ENCODE data around the gene LRRC61. TPM values are rescaled to one million over a fixed set of nuclear protein-coding genes. Genes with fewer than 3 reads are reported as not detected.
A peak's percentile ranks its signal among the peaks of the same experiment; 100 is the strongest.

Gene LRRC61
- total RNA-seq, 2 experiments from 2014 or later = 3.1 to 5.0 TPM

DNA sequence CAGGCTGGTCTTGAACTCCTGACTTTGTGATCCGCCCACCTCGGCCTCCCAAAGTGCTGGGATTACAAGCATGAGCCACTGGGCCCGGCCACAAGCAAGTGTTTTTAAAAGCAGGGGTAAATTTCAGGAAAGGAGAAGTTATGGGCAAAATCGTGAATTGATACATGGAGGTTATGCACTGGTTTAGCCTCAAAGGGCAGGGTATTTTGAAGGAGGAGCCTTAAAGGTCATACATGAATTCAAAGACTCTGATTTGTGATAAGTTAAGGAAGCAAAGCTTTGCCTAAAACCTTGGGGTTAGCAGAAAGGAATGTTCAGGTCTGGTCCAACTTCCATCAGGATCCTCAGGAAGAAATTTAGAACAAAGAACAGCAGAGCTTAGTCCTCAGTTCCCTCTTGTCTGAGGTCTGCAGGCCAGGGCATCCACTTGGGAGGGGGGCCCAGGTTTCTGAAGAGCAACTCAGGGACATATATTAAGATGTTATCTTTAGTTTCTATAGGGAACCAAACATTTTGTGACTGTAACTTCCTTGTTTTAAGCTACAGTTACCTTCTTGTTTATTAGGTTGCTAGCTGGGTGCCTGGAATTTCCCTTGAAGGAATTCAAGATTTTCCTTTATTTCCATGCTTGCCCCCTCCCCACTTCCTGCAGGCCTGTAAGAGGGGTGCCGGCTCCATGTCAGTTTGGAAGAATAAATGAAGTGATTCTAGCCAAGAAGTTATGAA is 42.7 kb downstream of the LRRC61 start:
- H3K4me3 ChIP-seq (ENCODE audit: low read length) = no peak overlapping the region
- POLR2A ChIA-PET = interaction anchor here (1.7 to 7.1 kb wide), 3 partner anchors 8 to 39 kb away, joined by 5 to 76 read pairs (median 10); a partner anchor contains a TSS

DNA sequence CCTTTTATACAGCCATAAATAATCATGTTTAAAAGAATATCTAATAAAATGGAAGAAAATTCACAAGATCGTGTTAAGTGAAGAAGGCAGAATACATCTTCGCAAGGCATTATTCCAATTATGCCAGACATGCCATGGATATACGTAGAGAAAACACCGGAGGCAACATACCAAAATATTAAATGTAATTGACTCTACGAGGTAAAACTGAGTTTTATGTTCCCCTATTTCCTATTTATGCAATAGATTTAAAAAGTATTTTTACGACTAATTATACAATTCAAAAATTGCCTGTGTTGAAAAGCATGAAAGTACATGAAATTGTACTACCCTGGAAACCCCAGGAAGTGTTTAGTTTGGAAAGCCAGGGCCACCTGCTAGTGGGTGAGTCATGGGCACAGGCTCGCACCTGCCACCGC is 44.5 kb downstream of the LRRC61 start:
- peaks cover 55% of the 10 kb centered on the region for H3K4me1 Mint-ChIP-seq (ENCODE audit: low read depth)
- CTCF ChIA-PET = interaction anchor here (1.6 to 4.8 kb wide), 2 partner anchors 10 to 38 kb away, joined by 6 to 20 read pairs; a partner anchor contains a TSS
- H3K27me3 Mint-ChIP-seq = no peaks in the 10 kb centered on the region
- intact Hi-C loops (cut with DNase I, micrococcal nuclease) = loop anchor here (1.0 to 10.0 kb wide), 5 partner anchors 10 to 653 kb away; partner anchors contain the start of genes ACTR3C (in 1 of the 2) and LRRC61 (in 1 of the 2)
- TF ChIP-seq, protein P1, sequence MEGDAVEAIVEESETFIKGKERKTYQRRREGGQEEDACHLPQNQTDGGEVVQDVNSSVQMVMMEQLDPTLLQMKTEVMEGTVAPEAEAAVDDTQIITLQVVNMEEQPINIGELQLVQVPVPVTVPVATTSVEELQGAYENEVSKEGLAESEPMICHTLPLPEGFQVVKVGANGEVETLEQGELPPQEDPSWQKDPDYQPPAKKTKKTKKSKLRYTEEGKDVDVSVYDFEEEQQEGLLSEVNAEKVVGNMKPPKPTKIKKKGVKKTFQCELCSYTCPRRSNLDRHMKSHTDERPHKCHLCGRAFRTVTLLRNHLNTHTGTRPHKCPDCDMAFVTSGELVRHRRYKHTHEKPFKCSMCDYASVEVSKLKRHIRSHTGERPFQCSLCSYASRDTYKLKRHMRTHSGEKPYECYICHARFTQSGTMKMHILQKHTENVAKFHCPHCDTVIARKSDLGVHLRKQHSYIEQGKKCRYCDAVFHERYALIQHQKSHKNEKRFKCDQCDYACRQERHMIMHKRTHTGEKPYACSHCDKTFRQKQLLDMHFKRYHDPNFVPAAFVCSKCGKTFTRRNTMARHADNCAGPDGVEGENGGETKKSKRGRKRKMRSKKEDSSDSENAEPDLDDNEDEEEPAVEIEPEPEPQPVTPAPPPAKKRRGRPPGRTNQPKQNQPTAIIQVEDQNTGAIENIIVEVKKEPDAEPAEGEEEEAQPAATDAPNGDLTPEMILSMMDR (IDR thresholded peaks at IDR 0.05) = no peak
- no peaks in the 10 kb centered on the region for H3K27me3 ChIP-seq (ENCODE audit: control insufficient read depth in 1 of 2, insufficient read depth in 2 of 2, low read length in 2 of 2)
- peaks cover 43% of the 10 kb centered on the region for H3K4me1 ChIP-seq (ENCODE audit: insufficient read depth, low read length)
- DNase-seq = no peak
- no peaks in the 10 kb centered on the region for H3K9me3 ChIP-seq (ENCODE audit: control insufficient read depth in 1 of 2, insufficient read depth in 1 of 2, low read length in 2 of 2)
- no peaks in the 10 kb centered on the region for H3K9me3 Mint-ChIP-seq
- peak overlapping the region; percentile 99 for H3K4me3 Mint-ChIP-seq
- peaks cover 30% of the 10 kb centered on the region for H3K36me3 Mint-ChIP-seq (ENCODE audit: low read depth)
- ATAC-seq (ENCODE audit: poor library complexity) = peak; percentile 64
- peaks cover 16% of the 10 kb centered on the region for H3K36me3 ChIP-seq (ENCODE audit: insufficient read depth, low read length)
- POLR2A ChIA-PET = interaction anchor here (0.7 to 7.1 kb wide), 9 partner anchors 10 to 529 kb away, joined by 3 to 76 read pairs (median 4); partner anchors contain the start of gene ZNF862
- H3K4me3 ChIP-seq (ENCODE audit: low read length) = peak overlapping the region; percentile 83
- H3K27ac ChIP-seq (ENCODE audit: low read depth in 1 of 2, low read length in 2 of 2) = peak overlapping the region; percentile 40 to 80
- H3K27ac Mint-ChIP-seq = peak overlapping the region; percentile 96

More for the DNA sequence above, 42.7 kb downstream of the LRRC61 start:
- peaks cover 8% of the 10 kb centered on the region for H3K36me3 ChIP-seq (ENCODE audit: insufficient read depth, low read length)
- H3K9me3 Mint-ChIP-seq = no peaks in the 10 kb centered on the region
- H3K27me3 ChIP-seq (ENCODE audit: control insufficient read depth in 1 of 2, insufficient read depth in 2 of 2, low read length in 2 of 2) = no peaks in the 10 kb centered on the region
- ATAC-seq (ENCODE audit: poor library complexity) (no peak), DNase-seq (peak in 2 of 14 experiments; percentile 39 to 42)
- TF ChIP-seq, protein P1 (IDR thresholded peaks at IDR 0.05) = no peak
- no peaks in the 10 kb centered on the region for H3K9me3 ChIP-seq (ENCODE audit: control insufficient read depth in 1 of 2, insufficient read depth in 1 of 2, low read length in 2 of 2)
- peaks cover 23% of the 10 kb centered on the region for H3K36me3 Mint-ChIP-seq (ENCODE audit: low read depth)
- H3K27ac ChIP-seq (ENCODE audit: low read depth in 1 of 2, low read length in 2 of 2) = peak overlapping the region in 1 of 2 donors; percentile 0
- peak overlapping the region; percentile 85 for H3K4me3 Mint-ChIP-seq
- no peaks in the 10 kb centered on the region for H3K27me3 Mint-ChIP-seq
- H3K4me1 ChIP-seq (ENCODE audit: insufficient read depth, low read length) = peaks cover 39% of the 10 kb centered on the region
- intact Hi-C loops (cut with DNase I, micrococcal nuclease) = loop anchor here in 1 of 2 experiments (5.0 to 10.0 kb wide), 3 partner anchors 44 to 651 kb away; partner anchors contain the start of genes ACTR3C and LRRC61
- H3K4me1 Mint-ChIP-seq (ENCODE audit: low read depth) = peaks cover 65% of the 10 kb centered on the region
- H3K27ac Mint-ChIP-seq = peak overlapping the region; percentile 96
- CTCF ChIA-PET = interaction anchor here (0.6 to 4.8 kb wide), 3 partner anchors 9 to 40 kb away, joined by 4 to 20 read pairs (median 7); a partner anchor contains a TSS

DNA sequence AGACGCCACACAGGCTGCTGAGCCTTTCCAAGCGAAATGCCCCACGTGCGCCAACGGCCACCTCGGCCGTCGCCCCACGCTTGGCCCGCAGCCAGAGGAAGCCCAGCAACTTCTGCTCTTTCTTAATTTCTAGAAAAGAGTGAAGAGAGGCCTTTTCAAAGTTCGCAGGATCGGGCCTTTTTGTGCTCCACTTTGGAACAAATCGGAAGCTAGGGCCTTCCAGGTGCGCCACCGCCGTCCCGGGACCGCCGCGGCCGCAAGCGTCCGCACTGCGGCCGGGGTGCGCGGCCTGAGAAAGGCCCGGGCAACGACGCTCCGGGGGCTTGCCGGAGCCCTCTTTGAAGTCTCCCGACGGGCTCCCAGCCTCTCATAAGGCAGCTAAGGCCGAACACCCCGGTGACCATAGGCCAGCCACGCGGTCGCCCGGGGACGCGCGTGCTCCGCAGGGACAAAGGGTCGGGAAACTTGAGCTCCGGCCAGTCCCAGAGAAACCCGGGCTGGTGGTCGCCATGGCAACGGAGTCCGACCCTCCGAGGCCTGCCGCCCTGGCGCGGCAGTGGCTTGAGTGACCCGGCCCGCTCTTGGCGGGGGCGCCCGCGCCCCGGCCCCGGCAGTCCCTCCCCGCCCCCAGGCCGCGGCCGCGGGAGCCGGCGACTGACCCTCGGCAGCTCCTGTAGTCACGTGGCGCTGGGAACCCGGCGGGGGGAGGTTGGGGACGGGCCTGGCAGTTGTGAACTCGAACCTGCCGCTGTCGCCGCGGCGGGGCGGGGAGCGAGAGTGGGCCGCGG is 45.1 kb downstream of the LRRC61 start, which contains the start of gene REPIN1:
REPIN1 (plus strand) TSS at position 727 of the 788 bp plus-strand sequence. CDS start 890 bp downstream, outside the sequence.
- TF ChIP-seq, protein P1 (IDR thresholded peaks at IDR 0.05) = no peak
- H3K27me3 Mint-ChIP-seq = no peaks in the 10 kb centered on the region
- H3K4me3 ChIP-seq (ENCODE audit: low read length) = peak within 1 kb of the TSS; percentile 83
- POLR2A ChIA-PET = interaction anchor here (0.7 to 7.1 kb wide), 12 partner anchors 10 to 530 kb away, joined by 3 to 76 read pairs (median 4); partner anchors contain the start of genes GIMAP7, ZNF775 and ZNF862
- peak within 1 kb of the TSS; percentile 40 to 80 for H3K27ac ChIP-seq (ENCODE audit: low read depth in 1 of 2, low read length in 2 of 2)
- H3K9me3 Mint-ChIP-seq = no peaks in the 10 kb centered on the region
- H3K4me3 Mint-ChIP-seq = peak within 1 kb of the TSS; percentile 99
- intact Hi-C loops (cut with DNase I, micrococcal nuclease) = loop anchor here (1.0 to 10.0 kb wide), 5 partner anchors 11 to 653 kb away; partner anchors contain the start of genes ACTR3C (in 1 of the 2) and LRRC61 (in 1 of the 2)
- H3K27me3 ChIP-seq (ENCODE audit: control insufficient read depth in 1 of 2, insufficient read depth in 2 of 2, low read length in 2 of 2) = no peaks in the 10 kb centered on the region
- peak within 1 kb of the TSS; percentile 96 for H3K27ac Mint-ChIP-seq
- DNase-seq (peak; percentile 58 to 91 (median 73)), ATAC-seq (ENCODE audit: poor library complexity) (peak; percentile 45)
- peaks cover 47% of the 10 kb centered on the region for H3K4me1 ChIP-seq (ENCODE audit: insufficient read depth, low read length)
- H3K4me1 Mint-ChIP-seq (ENCODE audit: low read depth) = peaks cover 61% of the 10 kb centered on the region
- no peaks in the 10 kb centered on the region for H3K9me3 ChIP-seq (ENCODE audit: control insufficient read depth in 1 of 2, insufficient read depth in 1 of 2, low read length in 2 of 2)
- peaks cover 21% of the 10 kb centered on the region for H3K36me3 ChIP-seq (ENCODE audit: insufficient read depth, low read length)
- H3K36me3 Mint-ChIP-seq (ENCODE audit: low read depth) = peaks cover 36% of the 10 kb centered on the region
- CTCF ChIA-PET = interaction anchor here (1.6 to 4.8 kb wide), 2 partner anchors 10 to 37 kb away, joined by 6 to 20 read pairs; a partner anchor contains a TSS
